Stimulated activated CD4-positive, alpha-beta T cell treated with anti-CD3 and anti-CD28 coated beads, Interleukin-1b, Interleukin-23, amount 100 ng/mL, for 24 hours (primary cell): ENCODE results near the gene RNASE13.

Experiments used
- DNase-seq, 4 experiments: peaks; one replicate each; pipeline ENCODE4 v3.0.0-alpha.2; 2020; ENCODE audit warnings: low read depth in 4 of 4, low spot score in 1 of 4

RNASE13 gene

GRCh38 chr14:21066882-21067502 lies 32.4 kb upstream of the RNASE13 start:
- DNase-seq = no peak

- no peak for DNase-seq
These were observed 28.9 kb upstream of the RNASE13 start for GRCh38 chr14:21063479-21063878.

- no peak for DNase-seq
These were observed 26.7 kb upstream of the RNASE13 start for GRCh38 chr14:21061347-21061668.

- DNase-seq = no peak
These were observed 26.2 kb upstream of the RNASE13 start for GRCh38 chr14:21060614-21061346.

- DNase-seq = no peak
These were observed 25.4 kb upstream of the RNASE13 start for GRCh38 chr14:21059842-21060613.

- DNase-seq = no peak
These were observed 24.3 kb upstream of the RNASE13 start for GRCh38 chr14:21058903-21059302.

- no peak for DNase-seq
These were observed 23.4 kb upstream of the RNASE13 start, which contains the start of gene RNASE8 for GRCh38 chr14:21057803-21058675. Gene RNASE8, plus strand, starts transcription at chr14:21057822. Its CDS starts 71 bp downstream, at chr14:21057893.

GRCh38 chr14:21056520-21057163 lies 22.0 kb upstream of the RNASE13 start:
- no peak for DNase-seq

- DNase-seq = no peak
These were observed 21.0 kb upstream of the RNASE13 start for GRCh38 chr14:21055432-21056117.

GRCh38 chr14:21054768-21055145 lies 20.1 kb upstream of the RNASE13 start:
- no peak for DNase-seq

GRCh38 chr14:21054123-21054767 lies 19.6 kb upstream of the RNASE13 start:
- no peak for DNase-seq

- DNase-seq = no peak
These were observed 18.8 kb upstream of the RNASE13 start for GRCh38 chr14:21053184-21054122.

- DNase-seq = no peak
These were observed 16.0 kb upstream of the RNASE13 start for GRCh38 chr14:21050597-21050996.

- DNase-seq = no peak
These were observed 14.7 kb upstream of the RNASE13 start for GRCh38 chr14:21049271-21049673.

- DNase-seq = no peak
These were observed 14.0 kb upstream of the RNASE13 start for GRCh38 chr14:21048638-21049037.

GRCh38 chr14:21047378-21047781 lies 12.8 kb upstream of the RNASE13 start:
- no peak for DNase-seq

GRCh38 chr14:21043974-21044618 lies 9.5 kb upstream of the RNASE13 start:
- DNase-seq = no peak

GRCh38 chr14:21043387-21043973 lies 8.9 kb upstream of the RNASE13 start:
- DNase-seq = no peak
